GM03348 (cell line): ENCODE measurements around the gene PGA5.

Source experiments
- DNase-seq: peaks from one replicate; pipeline ENCODE4 v3.0.0; 2012; ENCODE audit warnings: low spot score

Gene PGA5

GRCh38 chr11:61294717-61295595, 54.0 kb downstream of the PGA5 start, which contains the start of gene VWCE:
TSS of gene VWCE (minus strand) at chr11:61295316. CDS start at chr11:61295037, 279 bp downstream.
- DNase-seq: peak; percentile 85

- no peak for DNase-seq
These were observed 54.6 kb downstream of the PGA5 start for GRCh38 chr11:61295596-61295926.

GRCh38 chr11:61297341-61297740, 56.4 kb downstream of the PGA5 start:
- peak; percentile 68 for DNase-seq

- peak; percentile 91 for DNase-seq
These were observed 56.8 kb downstream of the PGA5 start for GRCh38 chr11:61297746-61298145.

- DNase-seq: no peak
These were observed 57.8 kb downstream of the PGA5 start for GRCh38 chr11:61298663-61299244.
